A673 (cell line): ENCODE measurements around the gene PARD6G. TPM values are rescaled to one million over a fixed set of nuclear protein-coding genes. Genes with fewer than 3 reads are reported as not detected.

Source experiments
- BruUV-seq: library from RNA; stranded (reverse); fragments of 400-500 nt; replicated peaks from 2 replicates; lab custom pipeline; 2021; lab: Mats Ljungman, UMichigan
- CTCF ChIA-PET: fragments of 300-600 bp; sonication (Branson Sonifier 250); formaldehyde crosslinking; loops from one replicate; lab custom pipeline; 2022; ENCODE audit warnings: antibody characterized with exemption; lab: Charles Lee
- POLR2A ChIA-PET: fragments of 300-600 bp; sonication (Branson Sonifier 250); formaldehyde crosslinking; loops from one replicate; lab custom pipeline; 2022; ENCODE audit warnings: antibody characterized with exemption; ENCODE audit not compliant: low non-redundant PET; lab: Charles Lee
- DNase-seq: peaks from one replicate; pipeline ENCODE4 v3.0.0-alpha.2; 2015; ENCODE audit warnings: low spot score
- H3K27ac ChIP-seq: fragments of 200-600 bp; sonication (generic); 2 replicates; pipeline ENCODE4 v1.5.1; 2016; ENCODE audit warnings: mixed run types, low read depth, mild to moderate bottlenecking, mixed read lengths, antibody characterized with exemption, low read length; ENCODE audit not compliant: poor library complexity, severe bottlenecking
- H3K27me3 ChIP-seq: fragments of 200-600 bp; sonication (generic); replicated peaks from 2 replicates; pipeline ENCODE4 v1.6.1; 2017; ENCODE audit warnings: mixed run types, low read depth, mild to moderate bottlenecking, mixed read lengths, antibody characterized with exemption, low read length; ENCODE audit not compliant: insufficient read depth, poor library complexity
- H3K36me3 ChIP-seq: fragments of 200-600 bp; sonication (generic); 2 replicates; pipeline ENCODE4 v1.6.1; 2016; ENCODE audit warnings: mixed run types, mild to moderate bottlenecking, mixed read lengths, antibody characterized with exemption, low read length; ENCODE audit not compliant: insufficient read depth, poor library complexity, severe bottlenecking
- H3K4me1 ChIP-seq: fragments of 200-600 bp; sonication (generic); 2 replicates; pipeline ENCODE4 v1.6.1; 2017; ENCODE audit warnings: mixed run types, mild to moderate bottlenecking, mixed read lengths, antibody characterized with exemption, low read length; ENCODE audit not compliant: insufficient read depth, poor library complexity, severe bottlenecking
- H3K4me3 ChIP-seq: fragments of 200-600 bp; sonication (generic); 2 replicates; pipeline ENCODE4 v1.5.1; 2016; ENCODE audit warnings: low read depth, mixed run types, mild to moderate bottlenecking, mixed read lengths, low read length; ENCODE audit not compliant: poor library complexity, severe bottlenecking
- H3K9me3 ChIP-seq: fragments of 200-600 bp; sonication (generic); 2 replicates; pipeline ENCODE4 v1.6.1; 2016; ENCODE audit warnings: mixed run types, low read depth, mild to moderate bottlenecking, mixed read lengths, antibody characterized with exemption, low read length; ENCODE audit not compliant: poor library complexity, severe bottlenecking
- EZH2 ChIP-seq: fragments of 200-600 bp; sonication (generic); IDR thresholded peaks from 2 replicates; pipeline ENCODE4 v1.6.1; 2017; ENCODE audit warnings: borderline replicate concordance, low read depth, mild to moderate bottlenecking, mixed read lengths, antibody characterized with exemption, low read length; ENCODE audit not compliant: poor library complexity, severe bottlenecking
- intact Hi-C: fragments of 100-400 bp; cut with micrococcal nuclease; formaldehyde crosslinking; loops from one replicate; pipeline ENCODE4 v1.10.0; 2022; ENCODE audit not compliant: unreplicated experiment
- total RNA-seq: library from RNA; stranded (reverse); gene quantifications from 2 replicates; pipeline ENCODE4 v1.2.3, GENCODE V29; 2021
- TF ChIP-seq, protein P1 (sequence below): fragments of 300-800, 200-600 bp; sonication (generic); conservative IDR thresholded peaks from 2 replicates; pipeline ENCODE4 v1.5.1; 2017; ENCODE audit warnings: low read depth, mild to moderate bottlenecking, antibody characterized with exemption, low read length, moderate library complexity, mixed read lengths

Gene PARD6G
- total RNA-seq, 1 experiment from 2014 or later, result 7.9 TPM

DNA sequence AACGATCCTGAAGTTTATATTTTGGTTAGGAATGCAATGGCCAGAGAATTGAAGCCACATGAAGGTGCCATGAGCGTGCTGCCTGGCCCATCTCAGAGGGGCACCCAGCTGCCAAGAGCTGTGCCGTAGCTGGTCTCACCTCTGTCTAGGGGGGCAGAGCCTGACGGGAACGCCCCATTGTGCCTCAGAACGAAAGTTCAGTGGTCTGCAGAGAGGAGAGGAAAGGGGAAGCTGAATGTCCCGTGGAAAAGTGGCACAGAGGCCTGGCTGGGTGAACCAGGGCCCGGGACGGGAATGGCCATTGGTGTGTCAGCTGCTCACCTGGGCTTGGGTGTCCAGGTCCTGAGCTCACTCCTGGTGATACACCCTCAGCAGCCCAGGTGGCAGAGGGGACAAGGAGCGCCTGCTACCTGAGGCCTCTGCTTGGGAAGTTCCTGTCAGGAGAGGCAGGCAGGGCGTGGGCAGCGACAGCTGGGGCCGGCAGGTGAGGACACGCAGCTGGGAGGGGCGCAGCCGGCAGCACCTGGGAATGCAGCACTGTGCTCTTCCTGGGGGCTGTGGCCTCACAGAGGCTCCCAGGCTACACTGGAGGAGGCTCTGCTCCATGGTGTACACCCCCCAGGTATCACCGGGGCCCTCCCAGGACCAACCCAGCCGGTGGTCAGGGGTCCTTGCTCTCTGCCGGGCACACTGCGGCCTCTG lies 67.3 kb downstream of the PARD6G start:
- TF ChIP-seq, protein P1, sequence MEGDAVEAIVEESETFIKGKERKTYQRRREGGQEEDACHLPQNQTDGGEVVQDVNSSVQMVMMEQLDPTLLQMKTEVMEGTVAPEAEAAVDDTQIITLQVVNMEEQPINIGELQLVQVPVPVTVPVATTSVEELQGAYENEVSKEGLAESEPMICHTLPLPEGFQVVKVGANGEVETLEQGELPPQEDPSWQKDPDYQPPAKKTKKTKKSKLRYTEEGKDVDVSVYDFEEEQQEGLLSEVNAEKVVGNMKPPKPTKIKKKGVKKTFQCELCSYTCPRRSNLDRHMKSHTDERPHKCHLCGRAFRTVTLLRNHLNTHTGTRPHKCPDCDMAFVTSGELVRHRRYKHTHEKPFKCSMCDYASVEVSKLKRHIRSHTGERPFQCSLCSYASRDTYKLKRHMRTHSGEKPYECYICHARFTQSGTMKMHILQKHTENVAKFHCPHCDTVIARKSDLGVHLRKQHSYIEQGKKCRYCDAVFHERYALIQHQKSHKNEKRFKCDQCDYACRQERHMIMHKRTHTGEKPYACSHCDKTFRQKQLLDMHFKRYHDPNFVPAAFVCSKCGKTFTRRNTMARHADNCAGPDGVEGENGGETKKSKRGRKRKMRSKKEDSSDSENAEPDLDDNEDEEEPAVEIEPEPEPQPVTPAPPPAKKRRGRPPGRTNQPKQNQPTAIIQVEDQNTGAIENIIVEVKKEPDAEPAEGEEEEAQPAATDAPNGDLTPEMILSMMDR, result no peak
- TF ChIP-seq EZH2, result no peak
- Histone ChIP-seq H3K36me3 (no peaks in the 10 kb centered on the region), H3K9me3 (no peaks in the 10 kb centered on the region), H3K27ac (no peak overlapping the region), H3K27me3 (no peaks in the 10 kb centered on the region), H3K4me3 (no peak overlapping the region), H3K4me1 (no peaks in the 10 kb centered on the region)
- DNase-seq, result no peak
- CTCF ChIA-PET, result no interaction called here
- POLR2A ChIA-PET, result no interaction called here
- BruUV-seq, result no TSS peak
- intact Hi-C loops, result no loop called here

DNA sequence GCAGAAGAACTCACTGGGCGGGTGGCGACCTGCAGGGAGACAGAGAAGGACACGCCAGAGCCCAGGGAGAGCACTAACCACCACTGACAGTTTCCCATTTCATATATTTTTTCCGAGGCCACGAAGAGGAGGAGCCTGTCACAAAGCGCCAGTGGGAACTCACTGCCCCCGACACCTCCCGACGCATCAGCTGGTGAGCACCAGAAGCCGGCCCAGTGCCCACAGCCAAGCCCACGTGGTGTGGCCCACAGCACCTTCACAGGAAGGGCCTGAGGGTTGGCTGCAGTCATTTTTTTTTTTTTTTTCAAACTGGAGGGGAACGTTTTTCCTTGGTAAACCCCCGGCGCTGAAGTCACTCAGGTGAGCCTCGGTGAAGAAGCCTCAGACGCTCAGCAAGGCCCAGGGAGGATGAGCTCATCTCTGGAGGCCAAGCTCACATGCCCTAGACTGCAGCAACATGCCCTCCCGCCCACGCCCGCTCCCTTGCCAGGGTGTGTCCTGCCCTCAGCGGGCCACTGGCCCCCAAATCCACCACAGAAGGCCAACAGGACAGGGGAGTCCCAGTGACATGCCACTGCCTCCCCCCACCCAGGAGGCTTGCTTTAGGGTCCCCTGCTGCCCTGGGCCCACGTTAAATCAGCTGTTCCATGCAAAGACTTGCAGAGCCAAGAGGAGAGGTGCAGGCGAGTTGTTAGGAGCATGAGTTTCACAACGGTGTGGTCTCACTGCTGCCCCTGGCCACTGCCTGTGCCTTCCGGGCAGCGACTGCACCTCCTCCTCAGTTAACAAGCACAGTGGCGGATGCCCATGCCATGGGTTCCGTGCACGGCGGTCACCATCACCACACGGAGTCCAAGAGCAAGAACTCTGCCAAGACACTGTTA lies 68.1 kb downstream of the PARD6G start:
- no peaks in the 10 kb centered on the region for H3K4me1 ChIP-seq
- BruUV-seq, result no TSS peak
- H3K36me3 ChIP-seq, result no peaks in the 10 kb centered on the region
- ChIA-PET POLR2A (no interaction called here), CTCF (no interaction called here)
- TF ChIP-seq, protein P1, result no peak
- TF ChIP-seq EZH2, result no peak
- intact Hi-C loops, result no loop called here
- no peaks in the 10 kb centered on the region for H3K27me3 ChIP-seq
- H3K27ac ChIP-seq, result no peak overlapping the region
- DNase-seq, result no peak
- H3K9me3 ChIP-seq, result no peaks in the 10 kb centered on the region
- H3K4me3 ChIP-seq, result no peak overlapping the region

DNA sequence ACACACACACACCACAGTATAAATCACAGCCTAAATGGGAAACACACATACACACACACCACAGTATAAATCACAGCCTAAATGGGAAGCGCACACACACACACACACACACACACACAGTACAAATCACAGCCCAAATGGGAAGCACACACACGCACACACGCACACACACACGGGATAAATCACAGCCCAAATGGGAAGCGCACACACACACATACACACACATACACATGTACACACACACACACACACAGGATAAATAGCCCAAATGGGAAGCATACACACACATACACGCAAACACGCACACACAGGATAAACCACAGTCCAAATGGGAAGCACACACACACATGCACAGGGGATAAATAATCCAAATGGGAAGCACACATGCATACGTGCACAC lies 70.2 kb downstream of the PARD6G start:
- H3K36me3 ChIP-seq, result no peaks in the 10 kb centered on the region
- no peaks in the 10 kb centered on the region for H3K9me3 ChIP-seq
- no peaks in the 10 kb centered on the region for H3K4me1 ChIP-seq
- ChIA-PET CTCF (no interaction called here), POLR2A (no interaction called here)
- TF ChIP-seq, protein P1, result no peak
- no peak for TF ChIP-seq EZH2
- intact Hi-C loops, result no loop called here
- H3K27ac ChIP-seq, result no peak overlapping the region
- H3K27me3 ChIP-seq, result no peaks in the 10 kb centered on the region
- BruUV-seq, result no TSS peak
- DNase-seq, result no peak
- no peak overlapping the region for H3K4me3 ChIP-seq
